SJCRH30 (cell line): ENCODE measurements around the gene PHGDH. TPM values are rescaled to one million over a fixed set of nuclear protein-coding genes. Genes with fewer than 3 reads are reported as not detected.
A peak's percentile ranks its signal among the peaks of the same experiment; 100 is the strongest.

Experiments
- DNase-seq, 2 experiments: peaks; one replicate each; pipeline ENCODE4 v3.0.0-alpha.2; 2015 to 2020
- H3K27ac ChIP-seq: fragments of 250-450 bp; sonication (Bioruptor Pico); 2 replicates; pipeline ENCODE4 v1.5.1; 2020; ENCODE audit warnings: mild to moderate bottlenecking, moderate library complexity
- H3K27me3 ChIP-seq: fragments of 250-450 bp; sonication (Bioruptor Pico); 2 replicates; pipeline ENCODE4 v1.5.1; 2020; ENCODE audit warnings: mild to moderate bottlenecking, moderate library complexity
- H3K36me3 ChIP-seq: fragments of 250-450 bp; sonication (Bioruptor Pico); 2 replicates; pipeline ENCODE4 v1.5.1; 2020; ENCODE audit warnings: mild to moderate bottlenecking, moderate library complexity
- H3K4me1 ChIP-seq: fragments of 250-450 bp; sonication (Bioruptor Pico); 2 replicates; pipeline ENCODE4 v1.5.1; 2020; ENCODE audit warnings: mild to moderate bottlenecking, moderate library complexity
- H3K4me3 ChIP-seq: fragments of 250-450 bp; sonication (Bioruptor Pico); 2 replicates; pipeline ENCODE4 v1.5.1; 2020; ENCODE audit warnings: mild to moderate bottlenecking, moderate library complexity
- H3K9me3 ChIP-seq: fragments of 250-450 bp; sonication (Bioruptor Pico); replicated peaks from 2 replicates; pipeline ENCODE4 v1.5.1; 2020; ENCODE audit warnings: mild to moderate bottlenecking, moderate library complexity
- total RNA-seq: library from RNA; depleted of rRNA; stranded (reverse); fragments of >200 nt; shearing (Covaris generic); gene quantifications from 2 replicates; pipeline ENCODE4 v1.2.3, GENCODE V29; 2014; rRNA removed

PHGDH gene
- total RNA-seq: 148 and 160 TPM in 2 replicates

DNA sequence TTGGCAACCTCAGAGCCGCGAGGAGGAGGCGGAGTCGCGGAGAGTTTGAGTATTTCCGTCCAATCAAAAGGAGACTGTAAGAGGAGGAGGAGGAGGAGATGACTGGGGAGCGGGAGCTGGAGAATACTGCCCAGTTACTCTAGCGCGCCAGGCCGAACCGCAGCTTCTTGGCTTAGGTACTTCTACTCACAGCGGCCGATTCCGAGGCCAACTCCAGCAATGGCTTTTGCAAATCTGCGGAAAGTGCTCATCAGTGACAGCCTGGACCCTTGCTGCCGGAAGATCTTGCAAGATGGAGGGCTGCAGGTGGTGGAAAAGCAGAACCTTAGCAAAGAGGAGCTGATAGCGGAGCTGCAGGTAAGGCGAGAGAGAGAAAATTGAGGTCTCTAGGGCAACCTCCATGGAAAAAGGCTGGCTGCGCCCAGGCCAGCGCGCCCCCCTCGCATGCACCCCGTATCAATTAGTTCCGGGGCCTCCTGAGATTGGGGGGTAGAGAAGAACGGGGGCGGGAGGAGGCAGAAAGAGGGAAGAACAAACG lies at the start of gene PHGDH:
Gene PHGDH (plus strand): TSS at position 131 of the 538 bp plus-strand sequence. CDS start 89 bp downstream, at position 220.
- Histone ChIP-seq H3K36me3 (no peaks in the 10 kb centered on the region), H3K9me3 (no peaks in the 10 kb centered on the region), H3K27me3 (no peaks in the 10 kb centered on the region), H3K27ac (peak within 1 kb of the TSS; percentile 93), H3K4me1 (peaks cover 13% of the 10 kb centered on the region; the same call in 1 of the 2 replicates), H3K4me3 (peak within 1 kb of the TSS; percentile 81)
- peak; percentile 82 to 89 for DNase-seq

GRCh38 chr1:119662034-119662437 lies 49.7 kb upstream of the PHGDH start:
- Histone ChIP-seq H3K4me1 (peaks cover 13% of the 10 kb centered on the region), H3K27me3 (no peaks in the 10 kb centered on the region)

GRCh38 chr1:119664067-119664466 lies 47.7 kb upstream of the PHGDH start:
- no peaks in the 10 kb centered on the region for H3K27me3 ChIP-seq
- no peaks in the 10 kb centered on the region for H3K9me3 ChIP-seq
- no peak overlapping the region for H3K4me3 ChIP-seq
- DNase-seq: no peak
- no peaks in the 10 kb centered on the region for H3K36me3 ChIP-seq
- H3K4me1 ChIP-seq: peaks cover 13% of the 10 kb centered on the region
- H3K27ac ChIP-seq: no peak overlapping the region

More at GRCh38 chr1:119662034-119662437, 49.7 kb upstream of the PHGDH start:
- Histone ChIP-seq H3K36me3 (no peaks in the 10 kb centered on the region), H3K27ac (no peak overlapping the region), H3K4me3 (no peak overlapping the region), H3K9me3 (no peaks in the 10 kb centered on the region)
- no peak for DNase-seq

GRCh38 chr1:119667173-119667572 lies 44.6 kb upstream of the PHGDH start:
- Histone ChIP-seq H3K27me3 (no peaks in the 10 kb centered on the region), H3K9me3 (no peaks in the 10 kb centered on the region), H3K27ac (no peak overlapping the region), H3K4me1 (no peaks in the 10 kb centered on the region), H3K4me3 (no peak overlapping the region), H3K36me3 (no peaks in the 10 kb centered on the region)
- DNase-seq: no peak

DNA sequence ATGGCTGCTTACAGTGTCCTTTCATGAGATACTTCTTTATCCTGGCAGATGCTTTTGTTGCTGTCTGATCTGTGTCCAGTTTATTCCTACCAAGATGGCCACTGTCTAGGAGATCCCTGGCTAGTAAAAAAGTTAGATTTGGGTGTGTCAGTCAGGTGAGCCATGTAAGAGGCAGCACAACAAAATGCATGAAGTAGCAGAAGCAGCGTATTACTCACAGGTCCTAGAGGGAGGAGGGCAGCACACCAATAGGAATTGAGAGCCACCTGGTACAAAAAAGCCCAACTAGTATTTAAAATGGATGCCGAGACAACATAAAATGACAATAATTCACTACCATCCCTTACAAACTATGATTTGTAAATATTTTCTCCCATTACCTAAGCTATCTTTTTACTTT lies 40.8 kb upstream of the PHGDH start:
- peaks cover 23% of the 10 kb centered on the region for H3K4me1 ChIP-seq

GRCh38 chr1:119673171-119673940 lies 38.4 kb upstream of the PHGDH start:
- H3K4me3 ChIP-seq: no peak overlapping the region

More for the DNA sequence above, 40.8 kb upstream of the PHGDH start:
- Histone ChIP-seq H3K4me3 (no peak overlapping the region), H3K36me3 (no peaks in the 10 kb centered on the region), H3K27ac (no peak overlapping the region), H3K27me3 (no peaks in the 10 kb centered on the region), H3K9me3 (no peaks in the 10 kb centered on the region)
- DNase-seq: no peak

DNA sequence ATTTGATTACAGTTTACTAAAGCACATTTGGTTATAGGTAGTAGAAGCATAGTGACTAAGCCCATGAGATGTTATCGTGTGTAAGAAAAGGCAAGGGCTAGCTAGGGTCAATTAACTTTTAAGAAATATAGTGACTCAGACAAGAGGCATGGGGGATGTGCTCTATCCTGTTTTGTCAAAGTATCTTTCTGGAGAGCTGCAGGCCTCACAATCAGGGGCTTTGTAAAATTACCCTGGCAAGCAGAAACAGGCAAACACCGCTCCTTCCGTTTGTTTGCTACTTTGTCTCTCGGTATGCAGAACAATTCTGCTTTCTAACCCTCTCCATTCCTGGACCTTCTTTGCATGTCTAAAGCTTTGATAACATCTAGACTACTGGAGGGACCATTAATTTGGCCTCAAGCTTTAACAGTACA lies 37.6 kb upstream of the PHGDH start:
- Histone ChIP-seq H3K4me1 (peaks cover 25% of the 10 kb centered on the region), H3K36me3 (no peaks in the 10 kb centered on the region), H3K9me3 (no peaks in the 10 kb centered on the region), H3K27ac (peak overlapping the region; percentile 40), H3K27me3 (no peaks in the 10 kb centered on the region), H3K4me3 (no peak overlapping the region)
- DNase-seq: peak in 1 of 2 experiments; percentile 16

More at GRCh38 chr1:119673171-119673940, 38.4 kb upstream of the PHGDH start:
- no peaks in the 10 kb centered on the region for H3K27me3 ChIP-seq
- DNase-seq: peak; percentile 30 to 68
- peaks cover 25% of the 10 kb centered on the region for H3K4me1 ChIP-seq
- no peaks in the 10 kb centered on the region for H3K36me3 ChIP-seq
- H3K27ac ChIP-seq: peak overlapping the region; percentile 40
- no peaks in the 10 kb centered on the region for H3K9me3 ChIP-seq

DNA sequence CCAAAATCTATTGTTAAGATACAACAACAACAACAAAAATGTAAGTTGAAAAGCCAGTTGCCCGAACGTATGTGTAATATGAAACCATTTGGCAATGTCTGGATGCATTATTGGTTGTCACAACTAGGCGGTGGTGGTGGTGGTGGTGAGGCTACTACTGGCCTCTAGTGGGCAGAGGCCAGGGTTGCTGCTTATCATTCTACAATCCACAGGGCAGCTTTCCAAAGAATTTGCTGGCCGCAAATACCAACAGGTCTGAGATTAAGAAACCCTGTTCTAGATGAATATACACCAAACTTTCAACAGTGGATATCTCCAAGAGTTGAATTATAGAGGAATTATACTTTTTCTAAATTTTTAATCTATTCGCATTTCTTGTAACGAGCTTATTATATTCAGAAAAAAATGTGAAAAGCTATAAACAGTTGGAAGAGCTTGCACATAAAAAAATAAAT lies 36.9 kb upstream of the PHGDH start:
- H3K27ac ChIP-seq: peak overlapping the region; percentile 84
- H3K36me3 ChIP-seq: no peaks in the 10 kb centered on the region
- peak in 1 of 2 experiments; percentile 37 for DNase-seq
- H3K9me3 ChIP-seq: no peaks in the 10 kb centered on the region
- peak overlapping the region; percentile 56 for H3K4me3 ChIP-seq
- peaks cover 25% of the 10 kb centered on the region for H3K4me1 ChIP-seq
- H3K27me3 ChIP-seq: no peaks in the 10 kb centered on the region

DNA sequence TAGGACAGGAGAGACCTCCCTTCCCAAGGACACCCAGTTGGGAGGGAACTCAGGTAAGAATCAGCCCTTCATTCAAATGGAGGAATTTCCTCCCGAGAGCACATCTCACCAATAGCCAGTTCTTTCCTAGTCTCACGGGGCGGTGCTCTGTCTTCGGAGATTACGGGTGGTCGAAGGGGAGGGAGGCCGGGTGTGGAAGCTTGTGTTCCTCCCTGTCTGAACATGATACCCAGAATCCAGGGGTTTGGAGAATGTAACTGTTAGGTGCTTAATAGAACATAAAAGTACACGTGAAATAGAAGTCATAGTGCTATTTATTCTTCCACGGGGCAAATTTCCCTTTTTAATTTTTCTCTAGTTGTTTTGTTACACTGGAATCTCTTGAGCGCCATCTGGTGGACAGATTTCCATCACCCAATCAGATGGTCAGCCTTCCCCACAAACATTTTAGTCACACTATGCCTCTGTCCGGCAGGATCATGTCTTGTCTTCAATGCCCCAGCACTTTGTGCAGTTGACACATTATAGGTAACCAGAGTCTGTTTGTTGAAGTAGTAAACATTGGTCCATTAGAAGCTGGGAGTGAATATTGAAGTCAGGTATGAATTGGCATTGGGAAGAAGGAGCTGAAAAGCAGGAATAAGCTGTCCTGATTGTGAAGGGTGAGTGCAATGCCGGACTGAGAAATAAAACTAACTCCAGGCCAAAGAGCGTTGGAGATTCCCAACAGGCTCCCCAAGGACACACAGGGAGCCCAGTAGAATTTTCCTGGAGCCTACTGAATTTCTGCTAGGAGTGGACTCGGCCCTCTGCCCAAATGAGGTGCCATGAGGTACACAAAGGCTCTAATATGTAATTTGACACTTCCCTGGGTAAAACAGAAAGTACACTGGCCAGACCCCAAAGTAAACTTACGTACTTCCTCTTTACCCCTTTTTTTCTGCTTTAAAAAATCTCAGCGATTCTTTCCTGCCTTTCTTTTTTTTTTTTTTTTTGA lies 36.1 kb upstream of the PHGDH start:
- peak overlapping the region; percentile 84 for H3K27ac ChIP-seq

GRCh38 chr1:119676571-119677206 lies 35.0 kb upstream of the PHGDH start:
- Histone ChIP-seq H3K4me3 (no peak overlapping the region), H3K4me1 (peaks cover 25% of the 10 kb centered on the region), H3K36me3 (no peaks in the 10 kb centered on the region), H3K9me3 (no peaks in the 10 kb centered on the region), H3K27ac (no peak overlapping the region), H3K27me3 (no peaks in the 10 kb centered on the region)
- DNase-seq: peak; percentile 17 to 51

More for the DNA sequence above, 36.1 kb upstream of the PHGDH start:
- Histone ChIP-seq H3K27me3 (no peaks in the 10 kb centered on the region), H3K4me3 (peak overlapping the region; percentile 56), H3K4me1 (peaks cover 25% of the 10 kb centered on the region), H3K36me3 (no peaks in the 10 kb centered on the region), H3K9me3 (no peaks in the 10 kb centered on the region)
- peak; percentile 85 to 96 for DNase-seq

- H3K9me3 ChIP-seq: no peaks in the 10 kb centered on the region
- no peak overlapping the region for H3K4me3 ChIP-seq
- no peaks in the 10 kb centered on the region for H3K27me3 ChIP-seq
- no peak for DNase-seq
- no peaks in the 10 kb centered on the region for H3K36me3 ChIP-seq
- no peak overlapping the region for H3K27ac ChIP-seq
- peaks cover 12% of the 10 kb centered on the region for H3K4me1 ChIP-seq
Measured at GRCh38 chr1:119679223-119679622, 32.5 kb upstream of the PHGDH start.

GRCh38 chr1:119680193-119680592 lies 31.5 kb upstream of the PHGDH start:
- Histone ChIP-seq H3K9me3 (no peaks in the 10 kb centered on the region), H3K27me3 (no peaks in the 10 kb centered on the region), H3K36me3 (no peaks in the 10 kb centered on the region), H3K4me3 (no peak overlapping the region), H3K27ac (no peak overlapping the region), H3K4me1 (peaks cover 5% of the 10 kb centered on the region; the same call in 1 of the 2 replicates)
- DNase-seq: no peak

DNA sequence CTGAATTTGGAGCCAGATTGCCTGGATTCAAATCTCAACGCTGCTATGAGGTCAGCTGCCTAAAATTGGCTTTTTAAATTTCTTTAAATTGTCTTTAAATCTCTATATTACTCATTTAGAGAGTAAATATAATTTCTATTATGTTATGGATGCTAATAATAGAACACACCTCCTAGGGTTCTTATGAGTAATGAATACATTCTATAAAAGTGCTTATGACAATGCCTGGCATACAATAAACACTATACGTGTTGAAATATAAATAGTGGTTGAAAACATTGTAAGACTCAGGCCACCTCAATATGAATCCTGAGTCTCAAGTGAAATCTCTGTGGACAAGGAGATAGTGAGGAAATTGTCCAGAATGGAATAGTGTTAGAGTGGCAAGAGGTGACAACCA lies 31.0 kb upstream of the PHGDH start:
- peaks cover 4% of the 10 kb centered on the region; the same call in 1 of the 2 replicates for H3K4me1 ChIP-seq
- H3K27ac ChIP-seq: no peak overlapping the region
- H3K4me3 ChIP-seq: no peak overlapping the region
- no peaks in the 10 kb centered on the region for H3K36me3 ChIP-seq
- no peak for DNase-seq
- H3K27me3 ChIP-seq: no peaks in the 10 kb centered on the region
- H3K9me3 ChIP-seq: 0 out of 2 replicates have a peak, but pooled peaks cover 1% of the 10 kb centered on the region

- Histone ChIP-seq H3K9me3 (0 out of 2 replicates have a peak, but pooled peaks cover 2% of the 10 kb centered on the region), H3K4me3 (no peak overlapping the region), H3K27ac (no peak overlapping the region), H3K4me1 (no peaks in the 10 kb centered on the region), H3K36me3 (no peaks in the 10 kb centered on the region), H3K27me3 (no peaks in the 10 kb centered on the region)
- no peak for DNase-seq
Measured at GRCh38 chr1:119681560-119681959, 30.2 kb upstream of the PHGDH start.
